LNCaP clone FGC (cell line): ENCODE measurements around the gene PRKN.

Experiments used
- DNase-seq: peaks from one replicate; pipeline ENCODE4 v3.0.0-alpha.2; 2011; ENCODE audit warnings: low read depth
- H3K4me3 ChIP-seq: 2 replicates; pipeline ENCODE4 v1.5.1; 2011; ENCODE audit warnings: mild to moderate bottlenecking, low read depth, low read length, control low read depth
- TF ChIP-seq, protein P1 (sequence below): IDR thresholded peaks from 2 replicates; pipeline ENCODE4 v1.5.1; 2012; ENCODE audit warnings: mild to moderate bottlenecking; ENCODE audit not compliant: control insufficient read depth, insufficient read depth; ENCODE audit errors: extremely low read depth

The PRKN gene

DNA sequence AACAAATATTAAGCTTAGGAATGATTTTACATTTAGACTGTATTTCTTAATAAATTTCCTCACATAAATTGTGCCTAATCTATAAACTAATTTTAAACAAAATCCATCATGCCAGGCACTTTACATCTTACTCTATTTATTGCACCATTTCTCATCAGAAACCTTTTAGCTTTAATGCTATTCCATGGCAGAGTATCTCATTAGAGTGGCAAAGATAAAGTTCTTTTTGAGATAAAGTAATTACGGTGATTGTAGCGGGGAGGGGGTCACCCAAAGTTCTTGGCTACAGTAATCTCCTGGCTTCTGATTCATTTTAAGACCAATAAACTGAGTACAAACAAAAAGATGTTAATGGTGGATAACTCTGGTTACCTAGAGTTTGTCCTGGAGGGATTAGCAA lies 532.1 kb downstream of the PRKN start:
- H3K4me3 ChIP-seq: no peak overlapping the region
- no peak for DNase-seq
- TF ChIP-seq, protein P1, sequence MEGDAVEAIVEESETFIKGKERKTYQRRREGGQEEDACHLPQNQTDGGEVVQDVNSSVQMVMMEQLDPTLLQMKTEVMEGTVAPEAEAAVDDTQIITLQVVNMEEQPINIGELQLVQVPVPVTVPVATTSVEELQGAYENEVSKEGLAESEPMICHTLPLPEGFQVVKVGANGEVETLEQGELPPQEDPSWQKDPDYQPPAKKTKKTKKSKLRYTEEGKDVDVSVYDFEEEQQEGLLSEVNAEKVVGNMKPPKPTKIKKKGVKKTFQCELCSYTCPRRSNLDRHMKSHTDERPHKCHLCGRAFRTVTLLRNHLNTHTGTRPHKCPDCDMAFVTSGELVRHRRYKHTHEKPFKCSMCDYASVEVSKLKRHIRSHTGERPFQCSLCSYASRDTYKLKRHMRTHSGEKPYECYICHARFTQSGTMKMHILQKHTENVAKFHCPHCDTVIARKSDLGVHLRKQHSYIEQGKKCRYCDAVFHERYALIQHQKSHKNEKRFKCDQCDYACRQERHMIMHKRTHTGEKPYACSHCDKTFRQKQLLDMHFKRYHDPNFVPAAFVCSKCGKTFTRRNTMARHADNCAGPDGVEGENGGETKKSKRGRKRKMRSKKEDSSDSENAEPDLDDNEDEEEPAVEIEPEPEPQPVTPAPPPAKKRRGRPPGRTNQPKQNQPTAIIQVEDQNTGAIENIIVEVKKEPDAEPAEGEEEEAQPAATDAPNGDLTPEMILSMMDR: no peak

DNA sequence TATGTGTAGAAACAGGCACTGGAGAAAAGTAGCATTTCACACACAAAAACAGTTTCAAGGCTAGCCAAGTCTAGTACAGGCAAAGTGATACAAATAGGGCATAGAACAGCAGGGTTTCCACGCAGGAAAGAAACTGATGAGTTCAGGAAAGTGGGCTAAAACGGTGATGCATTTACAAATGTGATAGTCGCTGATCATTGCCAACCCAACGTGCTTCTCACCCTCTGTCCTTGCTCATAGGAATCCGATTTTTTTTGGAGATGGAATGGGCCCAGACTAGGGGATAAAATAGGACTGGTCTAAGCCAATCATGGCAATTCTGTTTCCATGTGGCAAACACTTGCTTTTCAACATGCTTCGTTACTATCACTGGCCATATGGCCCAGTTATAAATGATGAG lies 536.6 kb downstream of the PRKN start:
- DNase-seq: no peak
- TF ChIP-seq, protein P1: no peak

DNA sequence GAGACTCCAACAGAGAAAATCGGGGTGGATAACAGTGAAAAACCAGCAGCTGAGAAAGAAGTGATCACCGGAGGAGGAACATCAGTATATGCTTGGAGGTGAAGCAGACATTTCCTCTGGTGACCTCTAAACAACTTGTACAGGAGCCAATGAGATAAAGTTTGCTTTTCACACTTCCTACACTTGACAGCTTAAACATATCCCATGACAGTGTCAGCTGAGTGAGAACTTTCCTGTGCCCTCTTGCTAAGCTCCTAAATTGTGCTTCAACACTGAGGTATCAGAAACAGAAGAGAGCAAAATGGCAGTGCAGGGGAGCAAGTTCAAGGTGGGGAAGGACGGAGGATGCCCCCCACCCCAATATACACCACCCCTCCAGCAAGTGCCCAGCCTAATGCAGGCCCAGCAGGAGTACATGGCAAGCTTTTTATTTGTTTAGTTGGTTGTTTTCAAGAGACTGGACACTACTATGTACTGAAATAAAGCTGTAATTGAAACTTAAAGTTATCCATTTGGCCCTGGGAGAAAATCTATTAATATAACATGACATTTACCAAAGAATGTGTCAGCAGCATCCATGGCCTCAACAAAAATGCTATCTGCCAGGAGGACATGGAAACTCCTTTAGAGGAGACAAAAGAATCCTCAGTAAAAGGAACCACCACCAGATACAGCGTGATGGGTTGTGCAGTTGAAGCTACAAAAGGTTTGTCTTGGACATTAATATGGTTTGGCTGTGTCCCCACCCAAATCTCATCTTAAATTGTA lies 540.2 kb downstream of the PRKN start:
- TF ChIP-seq, protein P1: no peak

More for the DNA sequence above, 536.6 kb downstream of the PRKN start:
- H3K4me3 ChIP-seq: no peak overlapping the region

DNA sequence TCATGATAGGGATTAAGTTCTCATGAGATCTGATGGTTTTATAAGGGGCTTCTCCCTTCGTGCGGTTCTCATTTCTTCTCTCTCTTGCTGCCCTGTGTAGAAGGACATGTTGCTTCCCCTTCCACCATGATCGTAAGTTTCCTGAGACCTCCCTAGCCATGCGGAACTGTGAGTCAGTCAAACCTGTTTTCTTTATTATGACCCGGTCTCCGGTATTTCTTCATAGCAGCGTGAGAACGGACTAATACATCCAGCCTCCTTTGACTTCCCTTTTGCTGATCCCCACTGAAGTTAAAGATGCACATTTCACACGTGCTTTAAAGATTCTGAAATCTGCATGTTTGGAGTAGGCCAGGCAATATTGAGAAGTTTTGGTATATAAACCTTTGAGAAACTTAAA lies 543.1 kb downstream of the PRKN start:
- TF ChIP-seq, protein P1: no peak
- no peak overlapping the region for H3K4me3 ChIP-seq
- DNase-seq: no peak

More for the DNA sequence above, 540.2 kb downstream of the PRKN start:
- DNase-seq: no peak
- H3K4me3 ChIP-seq: no peak overlapping the region

DNA sequence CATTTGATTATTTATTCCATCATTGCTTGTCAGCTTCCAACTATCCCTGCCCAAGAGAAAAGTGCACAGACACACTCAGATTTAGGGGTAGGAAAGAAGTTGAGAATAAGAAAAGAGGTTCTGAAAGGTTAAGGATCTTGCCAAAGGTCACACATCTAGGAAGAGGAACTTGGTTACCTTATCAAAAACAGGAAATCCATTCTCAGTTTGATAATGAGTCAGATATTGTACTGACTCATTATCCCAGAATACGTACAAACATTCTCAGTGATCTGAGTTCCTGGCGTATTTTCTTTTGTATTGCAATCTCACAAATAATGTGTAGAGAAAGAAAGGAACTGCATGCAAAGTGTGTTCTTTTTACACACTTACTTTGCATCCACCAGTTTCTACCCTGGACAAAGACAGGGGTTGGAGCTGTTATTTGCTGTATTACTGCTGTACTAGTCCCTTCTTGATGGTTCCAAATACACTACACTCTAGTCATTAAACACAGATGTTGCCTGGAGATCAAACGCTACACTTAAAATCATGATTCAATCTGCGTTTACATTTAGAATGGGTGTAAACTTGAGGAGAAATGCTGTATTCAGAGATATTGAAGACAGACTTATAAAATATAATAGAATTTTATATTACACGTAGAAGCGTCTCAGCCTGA lies 545.7 kb downstream of the PRKN start:
- no peak overlapping the region for H3K4me3 ChIP-seq
- TF ChIP-seq, protein P1: no peak
- no peak for DNase-seq

DNA sequence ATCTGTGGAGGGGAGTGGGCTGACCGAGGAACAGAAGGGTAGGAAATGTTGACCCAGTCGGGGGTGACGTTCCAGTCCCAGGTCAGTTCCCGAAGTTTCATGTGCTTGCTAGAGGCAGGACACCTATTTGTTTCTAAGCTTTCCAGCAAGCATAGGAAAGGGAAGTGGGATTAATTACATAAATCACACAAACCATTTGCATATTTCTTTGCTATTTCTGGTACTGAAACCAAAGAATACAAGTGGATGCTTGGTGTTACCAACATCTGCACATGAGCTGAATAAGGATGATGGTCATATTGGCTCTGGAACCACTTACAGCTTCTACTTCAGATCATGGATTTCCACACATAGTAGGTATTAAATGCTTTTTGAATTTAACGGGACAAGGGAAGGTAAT lies 546.5 kb downstream of the PRKN start:
- DNase-seq: no peak
- TF ChIP-seq, protein P1: no peak
- no peak overlapping the region for H3K4me3 ChIP-seq
